Esophagus squamous epithelium (tissue), 5 donors: Measurements from ENCODE around the gene RBFOX2. TPM values are rescaled to one million over a fixed set of nuclear protein-coding genes. Genes with fewer than 3 reads are reported as not detected.
"Not testable (repeated sequence)": the region's sequence is repeated elsewhere in the genome, so short reads cannot be mapped to it uniquely, and the experiment has no call there.

ENCODE experiments used
- DNase-seq: peaks from one replicate; lab custom pipeline; 2025; lab: John Stamatoyannopoulos, UW
- H3K27ac ChIP-seq, 4 donors: fragments of 200-600 bp; sonication (generic); one replicate each; pipeline ENCODE4 v1.5.1; 2016 to 2019; ENCODE audit warnings: mild to moderate bottlenecking in 1 of 4
- H3K27me3 ChIP-seq, 4 donors: fragments of 200-600 bp; sonication (generic); 1 replicate in 3 of 4; 2 replicates in 1 of 4; pipeline versions ENCODE4 v1.5.1 to v1.6.0; 2017 to 2021; ENCODE audit warnings: antibody characterized with exemption in 1 of 4
- H3K36me3 ChIP-seq, 3 donors: fragments of 200-600 bp; sonication (generic); one replicate each; pipeline ENCODE4 v1.5.1; 2016 to 2019
- H3K4me1 ChIP-seq, 3 donors: fragments of 200-600 bp; sonication (generic); one replicate each; pipeline ENCODE4 v1.5.1; 2017 to 2019
- H3K4me3 ChIP-seq, 4 donors: fragments of 200-600 bp; sonication (generic); 1 replicate in 3 of 4; 2 replicates in 1 of 4; pipeline ENCODE4 v1.5.1; 2016 to 2019; ENCODE audit warnings: mild to moderate bottlenecking in 2 of 4, moderate library complexity in 1 of 4
- H3K9me3 ChIP-seq, 3 donors: fragments of 200-600 bp; sonication (generic); one replicate each; pipeline ENCODE4 v1.5.1; 2016 to 2019
- POLR2A ChIP-seq, 4 donors: fragments of 450-650 bp; IDR thresholded peaks; one replicate each; pipeline ENCODE4 v1.6.1; 2017; ENCODE audit warnings: antibody characterized with exemption in 4 of 4, mild to moderate bottlenecking in 4 of 4, moderate library complexity in 3 of 4
- WGBS, 2 donors: methylation state at CpG; one replicate each; pipeline ENCODE4 v1.1.5; 2018; 5-methylcytosine and 5-hydroxymethylcytosine counted together
- intact Hi-C: fragments of 100-400 bp; cut with DNase I; formaldehyde crosslinking; loops from one replicate; pipeline ENCODE4 v1.15.0; 2022
- total RNA-seq, 4 donors: library from RNA; depleted of rRNA; stranded (reverse); fragments of >200 nt; gene quantifications; one replicate each; pipeline ENCODE4 v1.1.0, GENCODE V29; 2016
- TF ChIP-seq, protein P1 (sequence below), 6 experiments: fragments of 450-650 bp in 4 of 6; fragments of 200-600 bp in 2 of 6; sonication (generic) in 2 of 6; IDR thresholded peaks; one replicate each; pipeline ENCODE4 v1.5.1; 2016 to 2019; ENCODE audit warnings: antibody characterized with exemption in 6 of 6, mild to moderate bottlenecking in 4 of 6, moderate library complexity in 4 of 6
- donor health status: DM: yes; HTN: yes; CAD: no.

Gene RBFOX2
- total RNA-seq, 4 donors from 2014 or later: 33.3 to 69.6 (median 46.3) TPM

GRCh38 chr22:35808377-35808776 is 220.2 kb downstream of the RBFOX2 start:
- Histone ChIP-seq H3K27me3 (no peaks in the 10 kb centered on the region), H3K4me1 (no peaks in the 10 kb centered on the region), H3K36me3 (peaks cover 0 to 58% (median 11%) of the 10 kb centered on the region in 3 donors), H3K27ac (no peak overlapping the region), H3K4me3 (no peak overlapping the region), H3K9me3 (no peaks in the 10 kb centered on the region)
- no peak for TF ChIP-seq POLR2A (IDR thresholded peaks at IDR 0.05)
- TF ChIP-seq, protein P1, sequence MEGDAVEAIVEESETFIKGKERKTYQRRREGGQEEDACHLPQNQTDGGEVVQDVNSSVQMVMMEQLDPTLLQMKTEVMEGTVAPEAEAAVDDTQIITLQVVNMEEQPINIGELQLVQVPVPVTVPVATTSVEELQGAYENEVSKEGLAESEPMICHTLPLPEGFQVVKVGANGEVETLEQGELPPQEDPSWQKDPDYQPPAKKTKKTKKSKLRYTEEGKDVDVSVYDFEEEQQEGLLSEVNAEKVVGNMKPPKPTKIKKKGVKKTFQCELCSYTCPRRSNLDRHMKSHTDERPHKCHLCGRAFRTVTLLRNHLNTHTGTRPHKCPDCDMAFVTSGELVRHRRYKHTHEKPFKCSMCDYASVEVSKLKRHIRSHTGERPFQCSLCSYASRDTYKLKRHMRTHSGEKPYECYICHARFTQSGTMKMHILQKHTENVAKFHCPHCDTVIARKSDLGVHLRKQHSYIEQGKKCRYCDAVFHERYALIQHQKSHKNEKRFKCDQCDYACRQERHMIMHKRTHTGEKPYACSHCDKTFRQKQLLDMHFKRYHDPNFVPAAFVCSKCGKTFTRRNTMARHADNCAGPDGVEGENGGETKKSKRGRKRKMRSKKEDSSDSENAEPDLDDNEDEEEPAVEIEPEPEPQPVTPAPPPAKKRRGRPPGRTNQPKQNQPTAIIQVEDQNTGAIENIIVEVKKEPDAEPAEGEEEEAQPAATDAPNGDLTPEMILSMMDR (IDR thresholded peaks at IDR 0.05): no peak
- intact Hi-C loops: no loop called here
- DNase-seq: no peak
- 62 to 78% methylated on average over 2 of the region's 2 CpGs for WGBS, 2 donors

DNA sequence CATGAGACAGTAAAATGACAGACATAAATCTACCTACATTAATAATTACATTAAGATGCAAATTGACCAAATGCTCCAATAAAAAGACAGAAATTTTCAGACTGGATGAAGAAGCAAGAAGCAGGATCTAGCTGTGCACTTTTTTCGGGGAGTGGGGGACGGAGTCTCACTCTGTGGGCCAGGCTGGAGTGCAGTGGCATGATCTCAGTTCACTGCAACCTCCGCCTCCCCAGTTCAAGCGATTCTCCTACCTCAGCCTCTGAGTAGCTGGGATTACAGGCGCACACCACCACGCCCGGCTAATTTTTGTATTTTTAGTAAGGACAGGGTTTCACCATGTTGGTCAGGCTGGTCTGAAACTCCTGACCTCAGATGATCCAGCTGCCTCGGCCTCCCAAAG is 222.0 kb downstream of the RBFOX2 start:
- H3K9me3 ChIP-seq, H3K27ac ChIP-seq, H3K27me3 ChIP-seq, intact Hi-C loops, H3K4me3 ChIP-seq, DNase-seq: not testable (repeated sequence)
- peaks cover 0 to 68% (median 11%) of the 10 kb centered on the region in 3 donors for H3K36me3 ChIP-seq
- WGBS, 2 donors: 84 to 93% methylated on average over 8 of the region's 8 CpGs
- H3K4me1 ChIP-seq: peaks cover 0 to 13% (median 0%) of the 10 kb centered on the region in 3 donors

- intact Hi-C loops: no loop called here
- no peak overlapping the region for H3K4me3 ChIP-seq
- peaks cover 0 to 25% (median 0%) of the 10 kb centered on the region in 3 donors for H3K4me1 ChIP-seq
- TF ChIP-seq, protein P1 (IDR thresholded peaks at IDR 0.05): no peak
- TF ChIP-seq POLR2A (IDR thresholded peaks at IDR 0.05): no peak
- no peaks in the 10 kb centered on the region for H3K27me3 ChIP-seq
- peaks cover 0 to 68% (median 11%) of the 10 kb centered on the region in 3 donors for H3K36me3 ChIP-seq
- 76 to 79% methylated on average over 2 of the region's 2 CpGs for WGBS, 2 donors
- no peak for DNase-seq
- H3K27ac ChIP-seq: no peak overlapping the region
- no peaks in the 10 kb centered on the region for H3K9me3 ChIP-seq
Observed at GRCh38 chr22:35805466-35805865, 223.2 kb downstream of the RBFOX2 start.

- H3K9me3 ChIP-seq: no peaks in the 10 kb centered on the region
- no peak for DNase-seq
- H3K27me3 ChIP-seq: no peaks in the 10 kb centered on the region
- peaks cover 0 to 30% (median 0%) of the 10 kb centered on the region in 3 donors for H3K4me1 ChIP-seq
- intact Hi-C loops: no loop called here
- H3K36me3 ChIP-seq: peaks cover 0 to 62% (median 8%) of the 10 kb centered on the region in 3 donors
- H3K27ac ChIP-seq: no peak overlapping the region
- WGBS, 2 donors: 78 to 82% methylated on average over 1 of the region's 1 CpG
- no peak overlapping the region for H3K4me3 ChIP-seq
- TF ChIP-seq POLR2A (IDR thresholded peaks at IDR 0.05): no peak
- TF ChIP-seq, protein P1 (IDR thresholded peaks at IDR 0.05): no peak
Observed at GRCh38 chr22:35804421-35804820, 224.2 kb downstream of the RBFOX2 start.

- no peak overlapping the region for H3K4me3 ChIP-seq
- WGBS, 2 donors: 83 to 89% methylated on average over 2 of the region's 2 CpGs
- TF ChIP-seq, protein P1 (IDR thresholded peaks at IDR 0.05): no peak
- no peak for TF ChIP-seq POLR2A (IDR thresholded peaks at IDR 0.05)
- no peaks in the 10 kb centered on the region for H3K27me3 ChIP-seq
- peaks cover 0 to 30% (median 0%) of the 10 kb centered on the region in 3 donors for H3K4me1 ChIP-seq
- DNase-seq: no peak
- intact Hi-C loops: no loop called here
- H3K27ac ChIP-seq: no peak overlapping the region
- peaks cover 0 to 49% (median 0%) of the 10 kb centered on the region in 3 donors for H3K36me3 ChIP-seq
- no peaks in the 10 kb centered on the region for H3K9me3 ChIP-seq
Observed at GRCh38 chr22:35802885-35803284, 225.7 kb downstream of the RBFOX2 start.

GRCh38 chr22:35801301-35801700 is 227.3 kb downstream of the RBFOX2 start:
- H3K4me1 ChIP-seq: peaks cover 0 to 30% (median 0%) of the 10 kb centered on the region in 3 donors
- intact Hi-C loops, DNase-seq, H3K27ac ChIP-seq, H3K9me3 ChIP-seq, H3K27me3 ChIP-seq, H3K4me3 ChIP-seq: not testable (repeated sequence)
- 76 to 81% methylated on average over 3 of the region's 3 CpGs for WGBS, 2 donors
- peaks cover 0 to 37% (median 0%) of the 10 kb centered on the region in 3 donors for H3K36me3 ChIP-seq
